HUES6 (cell line): Measurements from ENCODE around the gene ZMIZ1.
A peak's percentile ranks its signal among the peaks of the same experiment; 100 is the strongest.

Source experiments
- H3K27ac ChIP-seq: 2 replicates; pipeline ENCODE4 v1.7.0; 2013; ENCODE audit warnings: low read depth, mild to moderate bottlenecking, low read length, inconsistent platforms
- H3K27me3 ChIP-seq: 2 replicates; pipeline ENCODE4 v1.6.1; 2013; ENCODE audit warnings: low read length; ENCODE audit not compliant: control insufficient read depth, insufficient read depth
- H3K36me3 ChIP-seq: 2 replicates; pipeline ENCODE4 v1.6.1; 2013; ENCODE audit warnings: low read length; ENCODE audit not compliant: control insufficient read depth, insufficient read depth
- H3K4me1 ChIP-seq: 2 replicates; pipeline ENCODE4 v1.6.1; 2013; ENCODE audit warnings: low read length; ENCODE audit not compliant: control insufficient read depth, insufficient read depth
- H3K4me3 ChIP-seq: 2 replicates; pipeline ENCODE4 v1.5.1; 2013; ENCODE audit warnings: low read depth, low read length
- H3K9ac ChIP-seq: one replicate; pipeline ENCODE4 v1.6.1; 2013; ENCODE audit warnings: mild to moderate bottlenecking, low read length
- H3K9me3 ChIP-seq: 2 replicates; pipeline ENCODE4 v1.6.1; 2013; ENCODE audit warnings: low read depth, low read length; ENCODE audit not compliant: control insufficient read depth, insufficient read depth

The ZMIZ1 gene

DNA sequence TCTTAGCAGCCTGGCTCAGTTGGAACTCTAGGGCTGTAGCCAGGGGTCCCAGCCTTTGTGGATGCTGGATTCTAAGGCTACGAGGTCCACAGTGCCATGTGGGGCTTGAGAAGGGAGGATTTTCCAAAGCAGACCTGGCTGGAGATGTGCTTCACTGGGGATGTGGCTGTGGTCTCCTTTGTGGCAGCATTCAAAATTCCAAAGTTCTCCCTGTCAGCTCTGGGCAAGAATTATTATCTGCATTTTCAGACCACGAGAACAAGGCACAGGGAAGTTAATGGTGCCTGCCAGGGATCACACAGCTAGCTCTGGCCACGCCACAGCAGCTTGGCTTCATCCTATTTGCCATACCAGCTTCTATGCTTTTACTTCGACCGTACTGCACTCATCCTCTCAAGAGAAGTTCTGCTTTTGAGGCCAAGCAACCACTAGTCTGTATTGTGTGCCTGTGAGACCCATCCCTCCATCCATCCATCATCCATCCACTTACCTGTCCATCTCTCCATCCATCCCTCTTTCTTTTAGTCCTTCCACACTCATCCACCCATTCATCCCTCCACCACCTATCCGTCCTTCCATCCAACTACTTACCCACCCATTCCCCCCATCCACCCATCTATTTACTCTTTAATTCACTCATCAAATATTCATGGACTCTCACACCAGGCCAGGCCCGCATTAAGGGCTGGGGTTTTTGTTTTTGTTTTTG, 71.5 kb downstream of the ZMIZ1 start:
- Histone ChIP-seq H3K4me1 (peaks cover 77% of the 10 kb centered on the region), H3K9me3 (no peaks in the 10 kb centered on the region), H3K27me3 (no peaks in the 10 kb centered on the region), H3K27ac (no peak overlapping the region), H3K9ac (no peak overlapping the region), H3K4me3 (no peak overlapping the region), H3K36me3 (peaks cover 32% of the 10 kb centered on the region)

DNA sequence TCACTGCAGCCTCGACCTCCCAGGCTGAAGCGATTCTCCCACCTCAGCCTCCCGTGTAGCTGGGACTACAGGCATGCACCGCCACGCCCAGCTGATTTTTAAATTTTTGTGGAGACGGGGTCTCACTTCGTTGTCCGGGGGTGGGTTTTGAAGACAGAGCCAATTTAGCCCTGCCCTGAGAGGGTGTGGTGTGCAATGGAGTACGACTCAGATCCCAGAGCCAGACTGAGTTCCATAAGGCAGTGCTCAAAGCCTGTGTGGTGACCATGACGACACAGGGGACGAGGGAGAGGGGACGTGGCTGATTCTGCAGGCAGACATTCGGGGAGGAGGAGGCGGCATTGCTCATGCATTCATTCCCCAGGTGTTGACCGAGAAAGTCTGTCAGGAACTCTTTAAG, 72.1 kb downstream of the ZMIZ1 start:
- Histone ChIP-seq H3K4me3 (no peak overlapping the region), H3K36me3 (peaks cover 32% of the 10 kb centered on the region), H3K9ac (no peak overlapping the region), H3K27me3 (no peaks in the 10 kb centered on the region), H3K9me3 (no peaks in the 10 kb centered on the region), H3K27ac (no peak overlapping the region), H3K4me1 (peaks cover 77% of the 10 kb centered on the region)

DNA sequence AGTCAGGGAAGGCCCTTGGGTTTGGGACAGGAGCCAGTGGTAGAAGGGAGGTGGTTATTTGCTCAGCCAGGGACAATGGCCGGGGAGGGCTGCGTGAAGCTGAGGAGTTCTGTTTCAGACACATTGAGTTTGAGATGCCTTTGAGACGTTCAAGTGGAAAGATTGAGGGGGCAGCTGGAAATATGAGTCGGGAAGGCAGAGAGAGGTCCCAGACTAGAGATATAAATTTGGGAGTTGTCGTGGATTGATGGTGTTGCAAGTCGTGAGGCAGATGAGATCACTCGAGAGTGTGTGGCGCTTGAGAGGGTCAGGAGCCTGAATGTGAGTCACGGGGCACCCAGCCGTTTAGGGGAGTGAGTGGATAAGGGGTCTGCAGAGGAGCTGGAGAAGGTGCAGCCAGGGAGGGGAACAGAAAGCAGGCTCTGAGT, 73.3 kb downstream of the ZMIZ1 start:
- peaks cover 72% of the 10 kb centered on the region for H3K4me1 ChIP-seq
- peaks cover 32% of the 10 kb centered on the region for H3K36me3 ChIP-seq
- no peaks in the 10 kb centered on the region for H3K27me3 ChIP-seq
- H3K9ac ChIP-seq: no peak overlapping the region
- H3K9me3 ChIP-seq: no peaks in the 10 kb centered on the region
- no peak overlapping the region for H3K27ac ChIP-seq
- H3K4me3 ChIP-seq: no peak overlapping the region

GRCh38 chr10:79142522-79143309, 74.0 kb downstream of the ZMIZ1 start:
- peaks cover 66% of the 10 kb centered on the region for H3K4me1 ChIP-seq

GRCh38 chr10:79143879-79144278, 75.1 kb downstream of the ZMIZ1 start:
- H3K27ac ChIP-seq: no peak overlapping the region
- H3K9ac ChIP-seq: no peak overlapping the region
- peaks cover 37% of the 10 kb centered on the region for H3K36me3 ChIP-seq
- no peaks in the 10 kb centered on the region for H3K9me3 ChIP-seq
- H3K4me3 ChIP-seq: no peak overlapping the region
- H3K4me1 ChIP-seq: peaks cover 71% of the 10 kb centered on the region
- H3K27me3 ChIP-seq: no peaks in the 10 kb centered on the region

More at GRCh38 chr10:79142522-79143309, 74.0 kb downstream of the ZMIZ1 start:
- Histone ChIP-seq H3K9ac (no peak overlapping the region), H3K27ac (no peak overlapping the region), H3K27me3 (no peaks in the 10 kb centered on the region), H3K9me3 (no peaks in the 10 kb centered on the region), H3K4me3 (no peak overlapping the region), H3K36me3 (peaks cover 37% of the 10 kb centered on the region)

DNA sequence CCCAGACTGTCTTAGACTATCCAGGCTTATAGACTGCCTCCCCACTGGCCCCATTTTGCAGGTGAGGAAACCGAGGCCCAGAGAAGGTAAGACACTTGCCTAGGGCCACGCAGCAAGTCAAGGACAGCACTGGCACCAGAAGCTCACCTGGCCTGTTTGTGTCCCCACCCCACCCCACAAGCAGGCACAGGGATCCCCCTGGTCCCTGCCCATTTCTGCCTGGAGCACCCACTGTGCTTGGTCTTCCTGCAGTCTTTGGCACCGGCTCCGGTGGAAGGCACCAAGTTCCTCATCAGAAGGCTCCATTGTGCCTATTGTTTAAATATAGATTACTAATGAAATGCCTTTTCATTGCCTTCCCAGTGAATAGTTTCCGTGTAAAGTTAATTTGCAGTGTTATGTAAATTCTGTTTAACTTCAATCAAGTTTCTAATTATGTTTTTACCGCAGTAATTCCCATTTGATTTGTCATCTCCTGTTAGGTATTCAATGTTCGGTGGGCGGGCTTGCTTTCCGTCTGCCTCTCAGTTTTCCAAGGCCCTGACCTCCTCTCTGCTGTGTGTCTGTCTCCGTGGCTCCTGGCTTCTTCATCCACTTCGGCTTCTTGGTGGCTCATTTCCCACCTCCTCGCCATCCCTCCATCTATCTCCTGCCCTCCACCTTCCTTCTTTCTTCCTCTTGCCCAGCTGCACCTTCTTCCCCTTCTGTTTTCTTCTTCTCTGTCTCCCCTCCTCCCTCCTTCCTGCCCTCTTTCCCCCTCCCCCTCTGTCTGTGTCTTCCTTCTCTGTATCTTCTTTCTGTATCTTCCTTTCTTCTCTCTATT, 75.8 kb downstream of the ZMIZ1 start:
- Histone ChIP-seq H3K9me3 (no peaks in the 10 kb centered on the region), H3K4me3 (no peak overlapping the region), H3K27me3 (no peaks in the 10 kb centered on the region), H3K4me1 (peaks cover 73% of the 10 kb centered on the region), H3K36me3 (peaks cover 36% of the 10 kb centered on the region), H3K9ac (no peak overlapping the region), H3K27ac (0 out of 2 replicates have a peak overlapping the region, but pooled peaks have one; percentile 14)

- Histone ChIP-seq H3K4me3 (no peak overlapping the region), H3K4me1 (peaks cover 74% of the 10 kb centered on the region), H3K27ac (0 out of 2 replicates have a peak overlapping the region, but pooled peaks have one; percentile 14), H3K9me3 (no peaks in the 10 kb centered on the region), H3K27me3 (no peaks in the 10 kb centered on the region), H3K36me3 (peaks cover 30% of the 10 kb centered on the region), H3K9ac (no peak overlapping the region)
Observed at GRCh38 chr10:79145174-79145483, 76.4 kb downstream of the ZMIZ1 start.

DNA sequence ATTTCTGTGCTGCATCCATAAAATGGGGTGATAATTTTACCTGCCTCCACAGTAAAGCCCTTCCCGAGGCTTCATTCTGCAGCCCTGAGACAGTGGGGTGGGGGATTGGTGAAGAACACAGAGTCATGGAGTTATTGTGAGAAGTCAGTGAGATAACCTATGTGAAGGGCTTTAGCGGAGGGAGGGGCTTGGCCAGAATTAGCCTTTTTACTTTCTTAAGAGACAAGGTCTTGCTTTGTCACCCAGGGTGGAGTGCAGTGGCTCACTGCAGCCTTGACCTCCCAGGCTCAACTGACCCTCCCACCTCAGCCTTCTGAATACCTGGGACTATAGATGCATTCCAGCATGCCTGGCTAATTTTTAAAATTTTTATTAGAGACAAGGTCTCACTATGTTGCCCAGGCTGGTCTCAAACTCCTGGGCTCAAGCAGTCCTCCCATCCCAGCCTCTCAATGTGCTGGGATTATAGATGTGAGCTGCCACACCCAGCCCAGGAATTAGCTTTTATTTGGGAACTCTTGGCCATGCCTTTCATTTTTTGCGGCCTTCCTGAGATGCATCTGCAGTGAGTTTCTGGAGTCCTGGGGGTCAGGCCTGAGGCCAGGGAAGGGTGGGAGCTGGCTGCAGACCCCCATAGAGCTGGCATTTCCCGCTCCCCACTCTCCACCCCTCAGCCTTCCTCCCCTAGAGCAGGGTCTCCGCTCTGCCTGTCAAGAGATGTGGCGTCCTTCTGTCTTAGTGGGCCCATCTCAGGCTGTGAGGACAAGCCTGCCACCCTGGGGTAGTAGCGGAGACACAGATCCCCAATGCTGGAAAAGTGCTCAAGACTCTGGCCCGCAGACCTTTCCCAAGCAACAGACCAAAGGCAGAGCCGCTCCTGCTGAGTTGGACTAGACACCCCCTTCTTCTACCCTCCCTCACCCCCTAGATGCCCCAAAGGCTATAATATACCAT, 77.0 kb downstream of the ZMIZ1 start:
- Histone ChIP-seq H3K4me3 (no peak overlapping the region), H3K9me3 (no peaks in the 10 kb centered on the region), H3K4me1 (peaks cover 79% of the 10 kb centered on the region), H3K9ac (no peak overlapping the region), H3K27ac (no peak overlapping the region; the same call in 1 of the 2 replicates), H3K27me3 (no peaks in the 10 kb centered on the region), H3K36me3 (peaks cover 25% of the 10 kb centered on the region)

GRCh38 chr10:79146611-79147130, 77.9 kb downstream of the ZMIZ1 start:
- no peak overlapping the region for H3K9ac ChIP-seq
- no peaks in the 10 kb centered on the region for H3K27me3 ChIP-seq
- H3K36me3 ChIP-seq: peaks cover 19% of the 10 kb centered on the region; the same call in 1 of the 2 replicates
- no peaks in the 10 kb centered on the region for H3K9me3 ChIP-seq
- peaks cover 79% of the 10 kb centered on the region for H3K4me1 ChIP-seq
- no peak overlapping the region for H3K4me3 ChIP-seq
- H3K27ac ChIP-seq: no peak overlapping the region; the same call in 1 of the 2 replicates

DNA sequence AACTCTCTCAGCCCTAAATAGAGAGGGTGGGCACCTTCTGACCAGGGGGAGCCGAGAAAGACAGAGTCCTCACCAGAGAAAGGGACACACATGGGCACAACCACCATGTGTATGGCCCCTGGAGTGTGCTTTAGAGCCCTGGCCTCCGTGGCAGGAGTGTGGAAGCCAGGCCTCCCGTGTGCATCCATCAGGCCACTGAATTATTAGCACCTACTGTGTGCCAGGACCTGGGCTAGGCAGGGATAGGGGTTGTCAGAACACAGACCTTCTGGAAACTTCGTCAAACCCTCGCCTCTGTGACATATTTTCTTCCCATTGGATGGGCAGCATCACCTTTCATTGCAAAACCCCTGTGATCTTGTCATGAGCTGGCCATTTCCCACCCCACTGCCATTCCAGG, 78.5 kb downstream of the ZMIZ1 start:
- Histone ChIP-seq H3K36me3 (0 out of 2 replicates have a peak, but pooled peaks cover 12% of the 10 kb centered on the region), H3K4me3 (no peak overlapping the region), H3K9ac (no peak overlapping the region), H3K9me3 (no peaks in the 10 kb centered on the region), H3K4me1 (peaks cover 80% of the 10 kb centered on the region), H3K27ac (no peak overlapping the region), H3K27me3 (no peaks in the 10 kb centered on the region)
